ENCODE measurements around the gene CD164L2. TPM values are rescaled to one million over a fixed set of nuclear protein-coding genes. Genes with fewer than 3 reads are reported as not detected.

The CD164L2 gene
- total RNA-seq, 1 donor from 2014 or later = 0.29 TPM

GRCh38 chr1:27379564-27380122, 3.5 kb downstream of the CD164L2 start:
- no peak for DNase-seq (ENCODE audit: low read depth)
- TF ChIP-seq CTCF (IDR thresholded peaks at IDR 0.05; ENCODE audit: insufficient read depth, low read length, poor library complexity, severe bottlenecking) = no peak

GRCh38 chr1:27377760-27378495, 5.2 kb downstream of the CD164L2 start:
- TF ChIP-seq CTCF (IDR thresholded peaks at IDR 0.05; ENCODE audit: insufficient read depth, low read length, poor library complexity, severe bottlenecking) = no peak

More at GRCh38 chr1:27379564-27380122, 3.5 kb downstream of the CD164L2 start:
- no peaks in the 10 kb centered on the region for H3K36me3 ChIP-seq (ENCODE audit: control insufficient read depth, insufficient read depth, low read length)
- H3K4me3 ChIP-seq (ENCODE audit: low read depth, low read length) = no peak overlapping the region
- peaks cover 18% of the 10 kb centered on the region for H3K27me3 ChIP-seq (ENCODE audit: control insufficient read depth, insufficient read depth, low read length)

DNA sequence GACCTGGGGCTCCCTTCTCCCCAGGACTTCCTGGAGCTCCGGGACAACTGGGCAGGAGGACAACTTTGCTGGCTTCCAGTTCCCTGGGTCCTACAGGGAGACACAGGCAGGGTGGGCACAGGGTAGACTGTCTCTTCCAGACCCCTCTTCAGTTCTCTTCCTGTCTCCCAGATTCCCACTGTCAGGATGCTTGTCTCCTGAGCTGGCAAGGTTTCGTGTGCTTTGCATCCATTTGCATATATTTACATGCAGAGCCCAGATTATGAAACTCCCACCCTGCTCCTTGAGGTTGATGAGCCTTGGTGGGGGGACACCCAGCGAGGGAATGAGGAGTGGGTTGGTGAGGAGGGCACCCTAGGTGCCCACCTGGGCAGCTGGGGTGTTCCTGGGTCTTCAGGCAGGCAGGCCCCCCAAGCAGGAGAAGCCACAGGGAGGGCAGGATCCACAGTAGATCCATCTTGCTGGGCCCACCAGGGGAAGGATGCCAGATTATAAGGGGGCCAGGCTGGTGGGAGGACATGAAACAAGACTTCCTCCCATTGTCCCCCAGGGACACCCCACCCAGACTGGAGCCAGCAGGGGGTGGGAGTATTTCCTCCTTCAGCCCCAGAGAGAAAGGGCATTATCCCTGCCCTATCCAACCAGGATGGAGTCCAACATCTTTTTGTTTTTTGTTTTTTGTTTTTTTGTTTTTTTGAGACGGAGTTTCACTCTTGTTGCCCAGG, 8.6 kb downstream of the CD164L2 start, which contains the start of gene FCN3:
TSS of gene FCN3 (minus strand) at position 463 of the 725 bp plus-strand sequence. CDS start at position 457, 6 bp downstream.
- Histone ChIP-seq H3K4me3 (ENCODE audit: low read depth, low read length) (no peak within 1 kb of the TSS), H3K36me3 (ENCODE audit: control insufficient read depth, insufficient read depth, low read length) (no peaks in the 10 kb centered on the region), H3K27me3 (ENCODE audit: control insufficient read depth, insufficient read depth, low read length) (no peaks in the 10 kb centered on the region)
- no peak for DNase-seq (ENCODE audit: low read depth)
- no peak for TF ChIP-seq CTCF (IDR thresholded peaks at IDR 0.05; ENCODE audit: insufficient read depth, low read length, poor library complexity, severe bottlenecking)

More at GRCh38 chr1:27377760-27378495, 5.2 kb downstream of the CD164L2 start:
- Histone ChIP-seq H3K27me3 (ENCODE audit: control insufficient read depth, insufficient read depth, low read length) (peaks cover 14% of the 10 kb centered on the region), H3K36me3 (ENCODE audit: control insufficient read depth, insufficient read depth, low read length) (no peaks in the 10 kb centered on the region), H3K4me3 (ENCODE audit: low read depth, low read length) (no peak overlapping the region)
- DNase-seq (ENCODE audit: low read depth) = no peak

DNA sequence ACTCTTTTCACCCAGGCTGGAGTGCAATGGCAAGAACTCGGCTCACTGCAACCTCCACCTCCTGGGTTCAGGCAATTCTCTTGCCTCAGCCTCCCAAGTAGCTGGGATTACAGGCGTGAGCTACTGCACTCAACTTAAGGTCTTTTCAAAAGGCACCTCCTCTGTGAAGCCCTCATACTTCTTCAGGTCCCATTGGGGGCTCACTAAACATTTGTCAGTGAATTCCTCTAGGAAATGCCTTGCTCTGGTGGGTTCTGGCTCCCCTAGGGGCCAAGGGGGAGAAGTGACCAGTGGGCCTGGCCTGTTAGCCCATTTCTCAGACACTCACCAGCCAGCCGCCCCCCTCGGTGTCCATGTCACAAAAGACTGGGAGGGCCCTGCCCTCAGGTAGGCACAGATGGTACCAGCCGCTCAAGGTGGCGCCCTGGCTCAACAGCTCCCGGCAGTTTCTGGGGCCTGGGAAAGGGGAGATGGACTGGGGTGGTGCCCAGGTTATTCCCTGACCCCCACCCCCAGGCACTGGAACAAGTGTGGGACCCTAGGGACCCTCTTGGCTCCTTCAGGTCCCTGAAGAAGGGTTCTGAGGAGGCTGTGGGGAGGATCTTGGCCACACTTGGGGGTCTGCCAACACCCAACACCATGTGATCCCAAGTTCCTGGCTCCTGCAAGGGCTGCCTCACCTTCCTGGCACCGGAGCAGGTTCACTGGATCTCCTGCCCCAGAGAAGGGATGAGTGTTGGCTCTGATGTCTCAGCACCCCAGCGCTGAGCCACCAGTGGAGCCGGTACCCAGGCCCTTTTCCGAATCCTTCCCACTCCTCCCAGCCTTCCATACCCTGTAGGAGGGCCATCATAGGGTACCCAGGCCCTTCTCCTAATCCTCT, 10.1 kb downstream of the CD164L2 start:
- H3K4me3 ChIP-seq (ENCODE audit: low read depth, low read length) = no peak overlapping the region
- no peaks in the 10 kb centered on the region for H3K27me3 ChIP-seq (ENCODE audit: control insufficient read depth, insufficient read depth, low read length)
- no peaks in the 10 kb centered on the region for H3K36me3 ChIP-seq (ENCODE audit: control insufficient read depth, insufficient read depth, low read length)
- no peak for DNase-seq (ENCODE audit: low read depth)
- TF ChIP-seq CTCF (IDR thresholded peaks at IDR 0.05; ENCODE audit: insufficient read depth, low read length, poor library complexity, severe bottlenecking) = peak; percentile 40

- H3K36me3 ChIP-seq (ENCODE audit: control insufficient read depth, insufficient read depth, low read length) = no peaks in the 10 kb centered on the region
- TF ChIP-seq CTCF (IDR thresholded peaks at IDR 0.05; ENCODE audit: insufficient read depth, low read length, poor library complexity, severe bottlenecking) = no peak
- DNase-seq (ENCODE audit: low read depth) = no peak
- no peaks in the 10 kb centered on the region for H3K27me3 ChIP-seq (ENCODE audit: control insufficient read depth, insufficient read depth, low read length)
- no peak overlapping the region for H3K4me3 ChIP-seq (ENCODE audit: low read depth, low read length)
Observed at GRCh38 chr1:27372022-27372807, 10.9 kb downstream of the CD164L2 start.

Measured in kidney epithelial cell (primary cell).